ENCODE data around the gene SFXN3.

The SFXN3 gene

DNA sequence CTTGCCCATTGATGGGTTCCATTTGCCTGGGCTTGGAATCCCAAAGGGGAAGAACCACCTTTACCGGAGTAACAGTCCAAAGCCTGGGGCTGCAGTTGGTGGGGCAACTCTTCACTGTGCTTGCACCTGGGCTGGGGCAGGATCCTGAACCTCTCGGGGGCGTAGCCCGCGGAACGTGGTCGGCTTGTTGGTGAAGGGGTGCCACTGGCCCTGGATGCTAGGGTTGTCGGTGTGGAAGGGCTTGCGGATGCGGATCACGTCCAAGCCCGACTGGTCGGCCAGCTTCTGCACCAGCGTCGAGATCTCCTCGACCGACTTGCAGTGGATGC lies 44.4 kb upstream of the SFXN3 start:
- no peak for TF ChIP-seq CTCF (IDR thresholded peaks at IDR 0.05; ENCODE audit: extremely low read depth, insufficient read depth, missing control alignments)
- DNase-seq (ENCODE audit: low spot score), result no peak
- in situ Hi-C loops (cut with MboI; ENCODE audit: low pct_unique_long_range_greater_than_20kb, low sequenced_read_pairs, unreplicated experiment), result no loop called here

DNA sequence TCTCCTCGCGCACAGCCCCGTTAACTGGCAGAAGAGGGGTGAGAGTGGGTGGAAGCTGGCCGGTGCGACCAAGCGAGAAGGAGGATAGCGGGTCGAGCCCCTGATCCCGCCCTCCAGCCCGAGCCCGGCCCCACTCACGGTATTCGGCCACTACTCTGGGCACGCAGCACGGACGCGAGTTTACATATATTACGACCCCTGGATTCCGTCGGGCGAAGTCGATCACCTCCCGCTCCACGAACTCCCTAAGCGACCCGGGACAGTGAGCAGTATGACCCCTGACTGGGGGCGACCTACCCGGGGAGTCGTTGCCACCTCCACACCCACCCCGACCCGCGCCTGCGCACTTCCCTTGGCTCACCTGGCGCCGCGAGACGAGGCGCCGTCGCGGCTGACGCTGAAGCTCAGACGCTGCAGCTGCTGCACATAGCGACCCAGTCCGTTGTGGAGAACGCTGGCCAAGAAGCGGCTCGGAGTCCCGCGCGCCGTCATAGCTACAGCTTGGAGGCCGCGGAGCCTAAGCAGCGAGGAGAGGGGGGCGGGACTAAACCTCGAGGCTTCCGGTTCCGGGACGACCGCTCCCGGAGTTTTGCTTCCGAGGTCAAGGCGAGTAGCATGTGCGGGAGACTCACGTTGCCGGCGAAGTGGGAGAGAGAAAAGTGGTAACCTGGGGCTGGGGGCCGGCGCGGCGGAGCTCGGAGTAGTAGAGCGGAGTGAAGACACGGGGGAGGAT lies 43.9 kb upstream of the SFXN3 start, which contains the start of the genes MRPL43 and TWNK:
Gene MRPL43, minus strand, starts transcription at position 546 of the 733 bp plus-strand sequence. Its CDS starts 54 bp downstream, at position 492.
Gene TWNK, plus strand, starts transcription at position 592 of the 733 bp plus-strand sequence. CDS start 668 bp downstream, outside the sequence.
- peak; percentile 92 for DNase-seq (ENCODE audit: low spot score)
- in situ Hi-C loops (cut with MboI; ENCODE audit: low pct_unique_long_range_greater_than_20kb, low sequenced_read_pairs, unreplicated experiment), result no loop called here
- TF ChIP-seq CTCF (IDR thresholded peaks at IDR 0.05; ENCODE audit: extremely low read depth, insufficient read depth, missing control alignments), result no peak

DNA sequence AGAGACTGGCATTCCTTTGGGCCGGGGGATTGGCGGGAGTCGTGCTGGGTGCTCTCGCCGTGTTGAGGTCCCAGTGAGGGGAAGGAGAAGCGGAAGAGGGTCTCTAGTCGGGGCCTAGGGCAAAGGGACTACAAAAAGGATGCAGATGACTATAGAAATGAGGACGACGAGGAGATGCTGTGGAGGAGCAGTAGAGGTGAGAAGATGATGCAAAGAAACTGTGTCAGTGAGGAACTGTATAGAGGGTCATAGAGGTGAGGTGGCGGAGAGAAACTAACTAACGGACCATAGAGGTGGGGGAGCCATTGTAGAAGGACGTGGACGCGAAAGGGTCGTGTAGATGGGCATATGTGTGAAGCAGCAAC lies 43.4 kb upstream of the SFXN3 start:
- in situ Hi-C loops (cut with MboI; ENCODE audit: low pct_unique_long_range_greater_than_20kb, low sequenced_read_pairs, unreplicated experiment), result no loop called here
- TF ChIP-seq CTCF (IDR thresholded peaks at IDR 0.05; ENCODE audit: extremely low read depth, insufficient read depth, missing control alignments), result no peak

GRCh38 chr10:100988166-100988565 lies 42.9 kb upstream of the SFXN3 start:
- DNase-seq (ENCODE audit: low spot score), result no peak
- in situ Hi-C loops (cut with MboI; ENCODE audit: low pct_unique_long_range_greater_than_20kb, low sequenced_read_pairs, unreplicated experiment), result no loop called here
- TF ChIP-seq CTCF (IDR thresholded peaks at IDR 0.05; ENCODE audit: extremely low read depth, insufficient read depth, missing control alignments), result no peak

More for the DNA sequence above, 43.4 kb upstream of the SFXN3 start:
- DNase-seq (ENCODE audit: low spot score), result no peak

GRCh38 chr10:100989088-100989487 lies 41.9 kb upstream of the SFXN3 start:
- TF ChIP-seq CTCF (IDR thresholded peaks at IDR 0.05; ENCODE audit: extremely low read depth, insufficient read depth, missing control alignments), result no peak
- in situ Hi-C loops (cut with MboI; ENCODE audit: low pct_unique_long_range_greater_than_20kb, low sequenced_read_pairs, unreplicated experiment), result no loop called here
- no peak for DNase-seq (ENCODE audit: low spot score)

DNA sequence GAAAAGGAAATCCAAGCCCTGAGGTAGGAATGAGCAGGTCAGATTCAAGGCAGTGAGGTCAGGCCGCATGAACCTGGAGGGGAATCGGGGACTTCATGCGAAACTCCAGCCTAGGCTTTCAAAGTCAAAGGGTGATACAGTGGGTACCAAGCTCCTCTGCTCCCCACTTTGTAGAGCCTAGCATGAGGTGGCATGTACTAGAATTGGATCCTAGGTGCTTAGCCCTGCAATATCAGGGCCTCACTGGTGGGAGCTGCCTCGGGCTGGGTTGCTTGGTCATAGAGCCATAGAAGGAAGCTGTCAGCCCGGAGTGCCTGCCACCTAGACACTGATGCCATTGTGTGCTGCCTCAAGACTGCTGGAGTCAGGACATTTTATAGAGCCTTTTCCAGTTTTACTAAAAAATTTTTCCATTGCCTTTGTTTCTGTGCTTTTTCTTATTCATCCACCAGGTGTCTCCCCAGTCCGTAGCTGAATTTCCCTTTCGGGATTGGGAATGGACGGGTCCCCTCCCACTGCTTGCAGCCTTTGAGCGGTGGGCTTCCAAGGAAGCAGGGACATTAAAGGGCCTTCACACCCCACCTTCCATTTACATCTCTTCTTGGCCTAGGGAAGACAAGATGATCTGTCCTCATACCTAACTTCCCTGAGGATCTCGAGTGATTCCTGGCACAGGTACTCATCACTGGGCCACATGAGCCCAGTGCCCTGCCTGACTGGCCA lies 36.9 kb upstream of the SFXN3 start:
- peak; percentile 30 for TF ChIP-seq CTCF (IDR thresholded peaks at IDR 0.05; ENCODE audit: extremely low read depth, insufficient read depth, missing control alignments)
- in situ Hi-C loops (cut with MboI; ENCODE audit: low pct_unique_long_range_greater_than_20kb, low sequenced_read_pairs, unreplicated experiment), result no loop called here
- DNase-seq (ENCODE audit: low spot score), result no peak
